ENCODE data around the gene CRELD1. TPM values are rescaled to one million over a fixed set of nuclear protein-coding genes. Genes with fewer than 3 reads are reported as not detected.

CRELD1 gene
- total and polyA plus RNA-seq, 9 of the 15 experiments (the other 6 are each of a cell fraction or from before 2014, with no cell fraction given), result 3.3 to 25.8 (median 16.5) TPM

GRCh38 chr3:9933561-9934234 is at the start of gene CRELD1 (continued):
- TF ChIP-seq ZNF551 (CRISPR knock-in tag; IDR thresholded peaks at IDR 0.05) (no peak), ZSCAN32 (CRISPR knock-in tag; IDR thresholded peaks at IDR 0.05) (no peak), HMG20B (CRISPR knock-in tag; IDR thresholded peaks at IDR 0.05) (no peak), MAFK (IDR thresholded peaks at IDR 0.05; ENCODE audit: low read length) (no peak), ZNF23 (CRISPR knock-in tag; IDR thresholded peaks at IDR 0.05) (no peak), E2F4 (CRISPR knock-in tag; IDR thresholded peaks at IDR 0.05; ENCODE audit: low read depth) (0 out of 2 replicates have a peak, but pooled peaks have one; percentile 72), ZNF583 (CRISPR knock-in tag; IDR thresholded peaks at IDR 0.05) (no peak), SLC30A9 (CRISPR knock-in tag; IDR thresholded peaks at IDR 0.05) (no peak), ZBED1 (IDR thresholded peaks at IDR 0.05) (no peak), SAFB (IDR thresholded peaks at IDR 0.05; ENCODE audit: borderline replicate concordance, low read depth, low read length) (peak; percentile 91), SRSF7 (optimal IDR thresholded peaks at IDR 0.05; ENCODE audit: low read depth, low read length) (no peak), FOXP1 (CRISPR knock-in tag; IDR thresholded peaks at IDR 0.05) (no peak; the same call in 1 of the 2 replicates), RFX1 (IDR thresholded peaks at IDR 0.05) (no peak), TCF7L2 (IDR thresholded peaks at IDR 0.05; ENCODE audit: low read depth, low read length) (no peak), THAP7 (CRISPR knock-in tag; IDR thresholded peaks at IDR 0.05) (0 out of 2 replicates have a peak, but pooled peaks have one; percentile 16), TAF7 (tag; IDR thresholded peaks at IDR 0.05) (peak; percentile 65; the same call in 1 of the 2 replicates), TARDBP (IDR thresholded peaks at IDR 0.05) (no peak), CHD7 (IDR thresholded peaks at IDR 0.05; ENCODE audit: low read depth, low read length) (no peak)
